Loucy (cell line): ENCODE results near the gene FGF21.

Source experiments
- H2AFZ ChIP-seq: fragments of 200-600 bp; sonication (generic); 2 replicates; pipeline ENCODE4 v1.6.0; 2016; ENCODE audit warnings: antibody characterized with exemption, mild to moderate bottlenecking, low read length, moderate library complexity
- H3F3A ChIP-seq: fragments of 200-600 bp; 2 replicates; pipeline ENCODE4 v1.6.0; 2016; ENCODE audit warnings: antibody characterized with exemption, low read depth, mild to moderate bottlenecking
- H3K27me3 ChIP-seq: fragments of 200-600 bp; sonication (generic); 2 replicates; pipeline ENCODE4 v1.6.1; 2014; ENCODE audit warnings: low read length, mild to moderate bottlenecking; ENCODE audit not compliant: insufficient read depth, poor library complexity, severe bottlenecking
- H3K36me3 ChIP-seq: fragments of 200-600 bp; sonication (generic); 2 replicates; pipeline ENCODE4 v1.6.1; 2016; ENCODE audit warnings: low read length; ENCODE audit not compliant: insufficient read depth
- H3K4me1 ChIP-seq: fragments of 200-600 bp; sonication (generic); 2 replicates; pipeline ENCODE4 v1.5.1; 2014; ENCODE audit warnings: low read length, mild to moderate bottlenecking; ENCODE audit not compliant: insufficient read depth, poor library complexity, severe bottlenecking
- H3K4me2 ChIP-seq: fragments of 200-600 bp; sonication (generic); 2 replicates; pipeline ENCODE4 v1.6.0; 2014; ENCODE audit warnings: antibody characterized with exemption, low read length, low read depth, mild to moderate bottlenecking; ENCODE audit not compliant: poor library complexity, severe bottlenecking
- H3K4me3 ChIP-seq: fragments of 200-600 bp; sonication (generic); 2 replicates; pipeline ENCODE4 v1.5.1; 2014; ENCODE audit warnings: low read length, mild to moderate bottlenecking, mixed read lengths; ENCODE audit not compliant: poor library complexity, severe bottlenecking
- H3K79me2 ChIP-seq: fragments of 200-600 bp; sonication (generic); 2 replicates; pipeline ENCODE4 v1.6.1; 2014; ENCODE audit warnings: low read length; ENCODE audit not compliant: insufficient read depth
- H3K9ac ChIP-seq: fragments of 200-600 bp; sonication (generic); 2 replicates; pipeline ENCODE4 v1.6.0; 2014; ENCODE audit warnings: mild to moderate bottlenecking, low read depth, low read length, moderate library complexity; ENCODE audit not compliant: poor library complexity, severe bottlenecking
- H3K9me2 ChIP-seq: fragments of 200-600 bp; sonication (generic); replicated peaks from 2 replicates; pipeline ENCODE4 v1.6.1; 2016; ENCODE audit warnings: low read depth, low read length, mixed read lengths
- H3K9me3 ChIP-seq: fragments of 200-600 bp; sonication (generic); 2 replicates; pipeline ENCODE4 v1.6.1; 2014; ENCODE audit warnings: mild to moderate bottlenecking, antibody characterized with exemption, low read length, low read depth; ENCODE audit not compliant: insufficient read depth
- H4K20me1 ChIP-seq: fragments of 200-600 bp; sonication (generic); 2 replicates; pipeline ENCODE4 v1.6.0; 2014; ENCODE audit warnings: antibody characterized with exemption, low read length, mild to moderate bottlenecking; ENCODE audit not compliant: insufficient read depth, poor library complexity, severe bottlenecking
- CTCF ChIP-seq: fragments of 200-600 bp; sonication (generic); conservative IDR thresholded peaks from 2 replicates; pipeline ENCODE4 v1.5.1; 2014; ENCODE audit warnings: mild to moderate bottlenecking, antibody characterized with exemption, low read length
- EZH2phosphoT487 ChIP-seq: fragments of 200-600 bp; IDR thresholded peaks from 2 replicates; pipeline ENCODE4 v1.6.1; 2018; ENCODE audit warnings: antibody characterized with exemption, mild to moderate bottlenecking, moderate library complexity, borderline replicate concordance

Gene FGF21

GRCh38 chr19:48746110-48746509, 9.2 kb upstream of the FGF21 start:
- Histone ChIP-seq H3K79me2 (no peaks in the 10 kb centered on the region), H3K9ac (no peak overlapping the region), H3K4me1 (peaks cover 5% of the 10 kb centered on the region), H4K20me1 (no peaks in the 10 kb centered on the region), H3K27me3 (no peaks in the 10 kb centered on the region), H3K9me3 (no peaks in the 10 kb centered on the region), H2AFZ (no peak overlapping the region), H3K9me2 (no peaks in the 10 kb centered on the region), H3F3A (no peaks in the 10 kb centered on the region), H3K36me3 (no peaks in the 10 kb centered on the region), H3K4me2 (no peak overlapping the region), H3K4me3 (no peak overlapping the region)
- TF ChIP-seq EZH2phosphoT487 (no peak), CTCF (no peak)

GRCh38 chr19:48746738-48747575, 8.4 kb upstream of the FGF21 start, which contains the start of gene IZUMO1:
IZUMO1 (minus strand) TSS chr19:48746909; CDS start chr19:48745859, 1,050 bp downstream.
- Histone ChIP-seq H3K36me3 (no peaks in the 10 kb centered on the region), H3K9me2 (no peaks in the 10 kb centered on the region), H3K9ac (no peak within 1 kb of the TSS), H3K79me2 (no peaks in the 10 kb centered on the region), H3F3A (no peaks in the 10 kb centered on the region), H3K9me3 (no peaks in the 10 kb centered on the region), H2AFZ (no peak within 1 kb of the TSS), H3K4me2 (no peak within 1 kb of the TSS), H3K4me3 (no peak within 1 kb of the TSS), H3K4me1 (peaks cover 5% of the 10 kb centered on the region), H4K20me1 (no peaks in the 10 kb centered on the region), H3K27me3 (no peaks in the 10 kb centered on the region)
- no peak for TF ChIP-seq EZH2phosphoT487
- TF ChIP-seq CTCF: no peak

- H3K27me3 ChIP-seq: no peaks in the 10 kb centered on the region
- H3K4me1 ChIP-seq: peaks cover under 1% of the 10 kb centered on the region
- no peak overlapping the region for H3K9ac ChIP-seq
- no peaks in the 10 kb centered on the region for H3K9me3 ChIP-seq
- H3K4me3 ChIP-seq: no peak overlapping the region
- H3F3A ChIP-seq: no peaks in the 10 kb centered on the region
- no peaks in the 10 kb centered on the region for H4K20me1 ChIP-seq
- no peaks in the 10 kb centered on the region for H3K79me2 ChIP-seq
- H2AFZ ChIP-seq: no peak overlapping the region
- no peak overlapping the region for H3K4me2 ChIP-seq
- TF ChIP-seq CTCF (no peak), EZH2phosphoT487 (no peak)
- H3K36me3 ChIP-seq: no peaks in the 10 kb centered on the region
- H3K9me2 ChIP-seq: no peaks in the 10 kb centered on the region
These were observed 5.6 kb upstream of the FGF21 start for GRCh38 chr19:48749571-48750198.
